ENCODE results near the gene ATXN2L.

GRCh38 chr16:28884045-28884444 lies 61.2 kb downstream of the ATXN2L start:
- TF ChIP-seq TCF7L2 (IDR thresholded peaks at IDR 0.05; ENCODE audit: borderline replicate concordance, low read depth, low read length) (no peak), INSM2 (tag by site-specific recombination; IDR thresholded peaks at IDR 0.05) (no peak), ZNF629 (tag by site-specific recombination; IDR thresholded peaks at IDR 0.05) (no peak)
